NB4 (cell line): ENCODE measurements around the gene MYO15B.

Experiments used
- CTCF ChIP-seq: IDR thresholded peaks from one replicate; pipeline ENCODE4 v1.5.1; 2012; ENCODE audit warnings: low read depth, low read length
- MAX ChIP-seq: IDR thresholded peaks from 2 replicates; pipeline ENCODE4 v1.6.1; 2011; ENCODE audit warnings: low read depth, low read length
- MYC ChIP-seq: IDR thresholded peaks from 2 replicates; pipeline ENCODE4 v1.6.1; 2011; ENCODE audit warnings: low read depth, low read length
- POLR2A ChIP-seq: IDR thresholded peaks from 2 replicates; pipeline ENCODE4 v1.6.1; 2011; ENCODE audit warnings: mild to moderate bottlenecking; ENCODE audit not compliant: insufficient read length; ENCODE audit errors: extremely low read depth

GRCh38 chr17:75617675-75618074, 30.1 kb downstream of the MYO15B start:
- TF ChIP-seq CTCF (no peak), POLR2A (no peak), MYC (no peak), MAX (no peak)
